Right cardiac atrium (tissue), 5 donors: ENCODE measurements around the gene PNPLA8. TPM values are rescaled to one million over a fixed set of nuclear protein-coding genes. Genes with fewer than 3 reads are reported as not detected.

ENCODE experiments used
- ATAC-seq, 2 donors: fragments of 200-7000 bp; cut with Tn5 transposase; one replicate each; pipeline versions ENCODE4 v1.8.0 to v1.9.1; 2020; ENCODE audit warnings: moderate library complexity in 2 of 2, mild to moderate bottlenecking in 1 of 2
- DNase-seq, 3 donors: peaks; one replicate each; pipeline ENCODE4 v3.0.0-alpha.2; 2020
- H3K27ac ChIP-seq: one replicate; pipeline ENCODE4 v1.5.1; 2013; ENCODE audit warnings: mild to moderate bottlenecking, low read length, control low read depth, moderate library complexity
- H3K27me3 ChIP-seq: one replicate; pipeline ENCODE4 v1.6.1; 2013; ENCODE audit not compliant: control insufficient read depth, insufficient read depth
- H3K4me1 ChIP-seq: one replicate; pipeline ENCODE4 v1.6.1; 2013; ENCODE audit warnings: low read length; ENCODE audit not compliant: control insufficient read depth, insufficient read depth
- H3K4me3 ChIP-seq: one replicate; pipeline ENCODE4 v1.5.1; 2013; ENCODE audit warnings: low read length, control low read depth
- H3K9me3 ChIP-seq: one replicate; pipeline ENCODE4 v1.6.1; 2013; ENCODE audit warnings: low read length; ENCODE audit not compliant: control insufficient read depth
- WGBS: extraction: QIAGEN DNeasy Blood & Tissue Kit; methylation state at CpG from one replicate; pipeline ENCODE4 v1.1.7; 2013; 5-methylcytosine and 5-hydroxymethylcytosine counted together
- intact Hi-C, 4 donors: fragments of 100-400 bp; cut with DNase I; formaldehyde crosslinking; loops; one replicate each; pipeline versions ENCODE4 v1.11.0 to v1.14.0; 2022 to 2023
- long read RNA-seq, 4 donors: library from polyadenylated mRNA; unstranded; transcript quantifications; one replicate each; pipeline ENCODE4 v2.0.0, GENCODE V29; 2020 to 2021
- polyA plus RNA-seq: library from polyadenylated mRNA; stranded (reverse); fragments of 200-250 nt; gene quantifications from one replicate; pipeline ENCODE4 v1.2.3, GENCODE V29; 2013
- total RNA-seq, 4 donors: library from RNA; stranded (reverse); fragmentation: NEBNext Ultra II Directional; extraction: Animal tissue kit (Norgen Biotek cat#: 25700); gene quantifications; one replicate each; pipeline ENCODE4 v1.2.1, GENCODE V29; 2021
- donor health status: healthy with polysubstance abuse.
- donor health status: DM: no; HTN: yes; CAD: no.
- donor health status: DM: no; HTN: no; CAD: no.
- donor health status: DM: no; HTN: yes; CAD: no; lungs with severe emphysema.
- donor health status: DM: yes; HTN: yes; CAD: no.

PNPLA8 gene
- total RNA-seq (10 to 100 TPM; 32.7 to 37.4 (median 35.6) TPM), polyA plus RNA-seq (22.3 TPM)
- long read RNA-seq, donor 1, transcript PNPLA8-206 (10 exons, 3,462 nt) = major isoform, 68 of 119 reads
- long read RNA-seq, donor 1, transcript PNPLA8-201 (11 exons, 3,490 nt) = minor isoform, 23 of 119 reads
- long read RNA-seq, donor 1, transcript PNPLA8-208 (10 exons, 3,366 nt) = minor isoform, 8 of 119 reads
- long read RNA-seq, donor 1, partial matches to known transcripts = 9 of 119 reads
- long read RNA-seq, donor 1, other reads (novel, unspliced or antisense) = 11 of 119 reads
- long read RNA-seq, donor 2, transcript PNPLA8-201 (11 exons, 3,490 nt) = minor isoform, 5 of 30 reads
- long read RNA-seq, donor 2, transcript PNPLA8-206 (10 exons, 3,462 nt) = major isoform, 18 of 30 reads
- long read RNA-seq, donor 2, partial matches to known transcripts = 1 of 30 reads
- long read RNA-seq, donor 2, other reads (novel, unspliced or antisense) = 4 of 30 reads
- long read RNA-seq, donor 3, transcript PNPLA8-208 (10 exons, 3,366 nt) = minor isoform, 14 of 281 reads
- long read RNA-seq, donor 3, transcript PNPLA8-201 (11 exons, 3,490 nt) = minor isoform, 70 of 281 reads
- long read RNA-seq, donor 3, transcript PNPLA8-206 (10 exons, 3,462 nt) = major isoform, 128 of 281 reads
- long read RNA-seq, donor 3, partial matches to known transcripts = 22 of 281 reads
- long read RNA-seq, donor 3, other reads (novel, unspliced or antisense) = 44 of 281 reads
- long read RNA-seq, donor 4, transcript PNPLA8-201 (11 exons, 3,490 nt) = minor isoform, 7 of 38 reads
- long read RNA-seq, donor 4, transcript PNPLA8-206 (10 exons, 3,462 nt) = major isoform, 23 of 38 reads
- long read RNA-seq, donor 4, partial matches to known transcripts = 1 of 38 reads
- long read RNA-seq, donor 4, other reads (novel, unspliced or antisense) = 5 of 38 reads

GRCh38 chr7:108525985-108526767 lies at the start of gene PNPLA8:
Gene PNPLA8, minus strand, starts transcription at chr7:108526135. Its CDS starts 10,644 bp downstream, at chr7:108515491.
- Histone ChIP-seq H3K9me3 (no peaks in the 10 kb centered on the region), H3K4me1 (no peaks in the 10 kb centered on the region), H3K4me3 (peak within 1 kb of the TSS; percentile 63), H3K27ac (peak within 1 kb of the TSS; percentile 96), H3K27me3 (no peaks in the 10 kb centered on the region)
- intact Hi-C loops = no loop called here
- ATAC-seq (peak; percentile 98), DNase-seq (peak; percentile 100)
- WGBS = under 1% methylated on average over 64 of the region's 64 CpGs

GRCh38 chr7:108575156-108575555 lies 49.2 kb upstream of the PNPLA8 start:
- 88% methylated on average over 2 of the region's 2 CpGs for WGBS
- H3K9me3 ChIP-seq = peaks cover 4% of the 10 kb centered on the region
- no peak overlapping the region for H3K4me3 ChIP-seq
- ATAC-seq (no peak), DNase-seq (no peak)
- H3K27me3 ChIP-seq = no peaks in the 10 kb centered on the region
- intact Hi-C loops = no loop called here
- H3K27ac ChIP-seq = no peak overlapping the region
- no peaks in the 10 kb centered on the region for H3K4me1 ChIP-seq

GRCh38 chr7:108572480-108572879 lies 46.5 kb upstream of the PNPLA8 start:
- no peak for DNase-seq
- WGBS = 95% methylated on average over 2 of the region's 2 CpGs
- H3K9me3 ChIP-seq = no peaks in the 10 kb centered on the region
- H3K27me3 ChIP-seq = no peaks in the 10 kb centered on the region
- ATAC-seq = no peak
- no peak overlapping the region for H3K4me3 ChIP-seq
- no peak overlapping the region for H3K27ac ChIP-seq
- H3K4me1 ChIP-seq = no peaks in the 10 kb centered on the region
- intact Hi-C loops = no loop called here

GRCh38 chr7:108570146-108570755 lies 44.3 kb upstream of the PNPLA8 start:
- no peaks in the 10 kb centered on the region for H3K4me1 ChIP-seq

GRCh38 chr7:108569381-108570145 lies 43.6 kb upstream of the PNPLA8 start, which contains the start of the genes DNAJB9 and THAP5:
Gene DNAJB9, plus strand, starts transcription at chr7:108569874. Its CDS starts 1,853 bp downstream, at chr7:108571727.
Gene THAP5, minus strand, starts transcription at chr7:108569706. Its CDS starts 137 bp downstream, at chr7:108569569.
- WGBS = under 1% methylated on average over 65 of the region's 65 CpGs
- ATAC-seq = peak; percentile 99
- Histone ChIP-seq H3K27me3 (no peaks in the 10 kb centered on the region), H3K4me3 (peak within 1 kb of the TSS; percentile 77), H3K27ac (peak within 1 kb of the TSS; percentile 99), H3K9me3 (no peaks in the 10 kb centered on the region), H3K4me1 (no peaks in the 10 kb centered on the region)
- peak; percentile 99 to 100 (median 99) for DNase-seq
- intact Hi-C loops = no loop called here

More at GRCh38 chr7:108570146-108570755, 44.3 kb upstream of the PNPLA8 start:
- no peaks in the 10 kb centered on the region for H3K27me3 ChIP-seq
- peak overlapping the region; percentile 71 for H3K4me3 ChIP-seq
- peak overlapping the region; percentile 89 for H3K27ac ChIP-seq
- ATAC-seq (peak; percentile 40 to 49), DNase-seq (peak in 2 of 3 donors; percentile 42 to 54)
- intact Hi-C loops = no loop called here
- under 1% methylated on average over 36 of the region's 36 CpGs for WGBS
- H3K9me3 ChIP-seq = no peaks in the 10 kb centered on the region

- intact Hi-C loops = no loop called here
- no peaks in the 10 kb centered on the region for H3K4me1 ChIP-seq
- ATAC-seq = no peak
Observed at GRCh38 chr7:108568801-108569380, 43.0 kb upstream of the PNPLA8 start.

GRCh38 chr7:108565987-108566386 lies 40.1 kb upstream of the PNPLA8 start:
- intact Hi-C loops = no loop called here
- H3K27ac ChIP-seq = no peak overlapping the region

More at GRCh38 chr7:108568801-108569380, 43.0 kb upstream of the PNPLA8 start:
- Histone ChIP-seq H3K4me3 (peak overlapping the region; percentile 77), H3K27me3 (no peaks in the 10 kb centered on the region), H3K9me3 (no peaks in the 10 kb centered on the region), H3K27ac (peak overlapping the region; percentile 99)
- 11% methylated on average over 24 of the region's 24 CpGs for WGBS
- no peak for DNase-seq

GRCh38 chr7:108561047-108561619 lies 35.2 kb upstream of the PNPLA8 start:
- no peaks in the 10 kb centered on the region for H3K4me1 ChIP-seq
- no peaks in the 10 kb centered on the region for H3K9me3 ChIP-seq
- ATAC-seq (no peak), DNase-seq (no peak)
- 84% methylated on average over 4 of the region's 4 CpGs for WGBS
- H3K27me3 ChIP-seq = no peaks in the 10 kb centered on the region
- peak overlapping the region; percentile 75 for H3K27ac ChIP-seq
- H3K4me3 ChIP-seq = no peak overlapping the region
- intact Hi-C loops = no loop called here

More at GRCh38 chr7:108565987-108566386, 40.1 kb upstream of the PNPLA8 start:
- no peak overlapping the region for H3K4me3 ChIP-seq
- no peaks in the 10 kb centered on the region for H3K9me3 ChIP-seq
- no peak for DNase-seq
- H3K4me1 ChIP-seq = no peaks in the 10 kb centered on the region
- no peak for ATAC-seq
- no peaks in the 10 kb centered on the region for H3K27me3 ChIP-seq

- H3K4me1 ChIP-seq = no peaks in the 10 kb centered on the region
- H3K27ac ChIP-seq = no peak overlapping the region
- no peaks in the 10 kb centered on the region for H3K27me3 ChIP-seq
- no peak for DNase-seq
- H3K9me3 ChIP-seq = no peaks in the 10 kb centered on the region
- no peak for ATAC-seq
- no peak overlapping the region for H3K4me3 ChIP-seq
- intact Hi-C loops = no loop called here
- 89% methylated on average over 4 of the region's 4 CpGs for WGBS
Observed at GRCh38 chr7:108559253-108559652, 33.3 kb upstream of the PNPLA8 start.
